Breast epithelium (tissue), 4 donors: ENCODE data around the gene CPEB1. TPM values are rescaled to one million over a fixed set of nuclear protein-coding genes. Genes with fewer than 3 reads are reported as not detected.

Experiments
- DNase-seq, 2 donors: peaks; one replicate each; pipeline ENCODE4 v3.0.0-alpha.2; 2019; ENCODE audit warnings: low spot score in 2 of 2
- H3K27ac ChIP-seq, 2 donors: fragments of 200-600 bp; sonication (generic) in 1 of 2; one replicate each; pipeline ENCODE4 v1.5.1; 2016 to 2019; ENCODE audit warnings: mild to moderate bottlenecking in 1 of 2
- H3K27me3 ChIP-seq, 2 donors: fragments of 200-600 bp; sonication (generic) in 1 of 2; one replicate each; pipeline versions ENCODE4 v1.5.1 to v1.6.0; 2017 to 2019; ENCODE audit warnings: control low read depth in 1 of 2, mild to moderate bottlenecking in 1 of 2
- H3K36me3 ChIP-seq: fragments of 200-600 bp; one replicate; pipeline ENCODE4 v1.5.1; 2019
- H3K4me1 ChIP-seq, 2 donors: fragments of 200-600 bp; sonication (generic); one replicate each; pipeline ENCODE4 v1.5.1; 2016 to 2019; ENCODE audit warnings: control low read depth in 1 of 2
- H3K4me3 ChIP-seq, 3 donors: fragments of 200-600 bp; sonication (generic); 1 replicate in 2 of 3; 2 replicates in 1 of 3; pipeline ENCODE4 v1.5.1; 2016 to 2019; ENCODE audit warnings: mild to moderate bottlenecking in 3 of 3, moderate library complexity in 2 of 3
- H3K9me3 ChIP-seq, 2 donors: fragments of 200-600 bp; sonication (generic) in 1 of 2; one replicate each; pipeline ENCODE4 v1.5.1; 2016 to 2019; ENCODE audit warnings: control low read depth in 1 of 2
- CTCF ChIP-seq, 3 donors: fragments of 450-650 bp; IDR thresholded peaks; one replicate each; pipeline ENCODE4 v1.5.1; 2016 to 2017; ENCODE audit warnings: antibody characterized with exemption in 3 of 3, mild to moderate bottlenecking in 3 of 3, moderate library complexity in 3 of 3
- POLR2A ChIP-seq: fragments of 450-650 bp; IDR thresholded peaks from one replicate; pipeline ENCODE4 v1.6.1; 2016; ENCODE audit warnings: antibody characterized with exemption, mild to moderate bottlenecking, moderate library complexity
- POLR2AphosphoS5 ChIP-seq, 3 donors: sonication (generic); formaldehyde crosslinking; IDR thresholded peaks; one replicate each; pipeline ENCODE4 v1.6.1; 2017; ENCODE audit warnings: antibody characterized with exemption in 3 of 3
- intact Hi-C: fragments of 100-400 bp; cut with DNase I; formaldehyde crosslinking; loops from one replicate; pipeline ENCODE4 v1.15.1; 2023; ENCODE audit warnings: low total_unique reads
- total RNA-seq, 3 donors: library from RNA; depleted of rRNA; stranded (reverse); fragments of >200 nt; gene quantifications; one replicate each; pipeline ENCODE4 v1.1.0, GENCODE V29; 2016

Gene CPEB1
- total RNA-seq, 3 donors from 2014 or later: 2.2 to 6.9 (median 4.6) TPM

- no peak overlapping the region for H3K4me3 ChIP-seq
- H3K27me3 ChIP-seq: no peaks in the 10 kb centered on the region
- H3K27ac ChIP-seq: no peak overlapping the region
- H3K4me1 ChIP-seq: no peaks in the 10 kb centered on the region
- intact Hi-C loops: no loop called here
- no peaks in the 10 kb centered on the region for H3K36me3 ChIP-seq
- H3K9me3 ChIP-seq: no peaks in the 10 kb centered on the region
- no peak for TF ChIP-seq POLR2A
- no peak for TF ChIP-seq CTCF (IDR thresholded peaks at IDR 0.05)
- no peak for TF ChIP-seq POLR2AphosphoS5 (IDR thresholded peaks at IDR 0.05)
- no peak for DNase-seq
These were observed 13.2 kb upstream of the CPEB1 start for GRCh38 chr15:82660378-82660777.

- H3K27me3 ChIP-seq: no peaks in the 10 kb centered on the region
- H3K4me3 ChIP-seq: no peak overlapping the region
- H3K36me3 ChIP-seq: no peaks in the 10 kb centered on the region
- intact Hi-C loops: no loop called here
- no peaks in the 10 kb centered on the region for H3K9me3 ChIP-seq
- H3K27ac ChIP-seq: no peak overlapping the region
- no peak for DNase-seq
- H3K4me1 ChIP-seq: no peaks in the 10 kb centered on the region
- no peak for TF ChIP-seq POLR2A
- TF ChIP-seq POLR2AphosphoS5 (IDR thresholded peaks at IDR 0.05): no peak
- no peak for TF ChIP-seq CTCF (IDR thresholded peaks at IDR 0.05)
These were observed 9.6 kb upstream of the CPEB1 start for GRCh38 chr15:82656641-82657266.

- Histone ChIP-seq H3K9me3 (no peaks in the 10 kb centered on the region), H3K27me3 (no peaks in the 10 kb centered on the region), H3K27ac (no peak overlapping the region), H3K4me3 (no peak overlapping the region), H3K4me1 (no peaks in the 10 kb centered on the region), H3K36me3 (no peaks in the 10 kb centered on the region)
- intact Hi-C loops: no loop called here
- no peak for TF ChIP-seq POLR2A
- TF ChIP-seq CTCF (IDR thresholded peaks at IDR 0.05): no peak
- TF ChIP-seq POLR2AphosphoS5 (IDR thresholded peaks at IDR 0.05): no peak
- DNase-seq: no peak
These were observed 8.4 kb upstream of the CPEB1 start for GRCh38 chr15:82655606-82656005.

- no peak for TF ChIP-seq POLR2AphosphoS5 (IDR thresholded peaks at IDR 0.05)
- TF ChIP-seq CTCF (IDR thresholded peaks at IDR 0.05): no peak
- no peak for TF ChIP-seq POLR2A
- Histone ChIP-seq H3K4me1 (no peaks in the 10 kb centered on the region), H3K36me3 (no peaks in the 10 kb centered on the region), H3K9me3 (no peaks in the 10 kb centered on the region), H3K27ac (no peak overlapping the region), H3K27me3 (no peaks in the 10 kb centered on the region), H3K4me3 (no peak overlapping the region)
- no peak for DNase-seq
- intact Hi-C loops: no loop called here
These were observed 6.5 kb upstream of the CPEB1 start for GRCh38 chr15:82653483-82654168.

GRCh38 chr15:82651708-82652107 is 4.5 kb upstream of the CPEB1 start:
- peaks cover 0 to 15% of the 10 kb centered on the region in 2 donors for H3K27me3 ChIP-seq
- TF ChIP-seq CTCF (IDR thresholded peaks at IDR 0.05) (no peak), POLR2AphosphoS5 (IDR thresholded peaks at IDR 0.05) (no peak), POLR2A (no peak)
- intact Hi-C loops: no loop called here
- no peaks in the 10 kb centered on the region for H3K9me3 ChIP-seq
- no peak overlapping the region for H3K27ac ChIP-seq
- H3K4me1 ChIP-seq: no peaks in the 10 kb centered on the region
- no peak for DNase-seq
- no peak overlapping the region for H3K4me3 ChIP-seq
- no peaks in the 10 kb centered on the region for H3K36me3 ChIP-seq
